Gastrocnemius medialis (tissue), 4 donors: Measurements from ENCODE around the gene HEATR5A. TPM values are rescaled to one million over a fixed set of nuclear protein-coding genes. Genes with fewer than 3 reads are reported as not detected.
"Not testable (repeated sequence)": the region's sequence is repeated elsewhere in the genome, so short reads cannot be mapped to it uniquely, and the experiment has no call there.

Source experiments
- ATAC-seq, 2 donors: fragments of 150-250 bp; one replicate each; pipeline ENCODE4 v1.9.1; 2016
- DNase-seq, 2 donors: peaks; one replicate each; pipeline ENCODE4 v3.0.0-alpha.2; 2019
- H3K27ac ChIP-seq, 4 donors: fragments of 200-600 bp; sonication (generic); 1 replicate in 1 of 4; 2 replicates in 3 of 4; pipeline ENCODE4 v1.5.1; 2016 to 2018; ENCODE audit warnings: mild to moderate bottlenecking in 2 of 4, moderate library complexity in 1 of 4
- H3K27me3 ChIP-seq, 3 donors: fragments of 200-600 bp; sonication (generic) in 2 of 3; 1 replicate in 1 of 3; 2 replicates in 2 of 3; pipeline versions ENCODE4 v1.5.1 to v1.6.0; 2016 to 2019; ENCODE audit warnings: mild to moderate bottlenecking in 1 of 3, moderate library complexity in 1 of 3
- H3K36me3 ChIP-seq, 2 donors: fragments of 200-600 bp; sonication (generic) in 1 of 2; one replicate each; pipeline ENCODE4 v1.5.1; 2017 to 2018
- H3K4me1 ChIP-seq, 2 donors: fragments of 200-600 bp; sonication (generic) in 1 of 2; one replicate each; pipeline ENCODE4 v1.5.1; 2016 to 2017; ENCODE audit warnings: mild to moderate bottlenecking in 2 of 2
- H3K4me3 ChIP-seq, 4 donors: fragments of 200-600 bp; sonication (generic) in 3 of 4; 1 replicate in 1 of 4; 2 replicates in 3 of 4; pipeline ENCODE4 v1.5.1; 2016 to 2019; ENCODE audit warnings: mild to moderate bottlenecking in 2 of 4
- H3K9me3 ChIP-seq, 3 donors: fragments of 200-600 bp; sonication (generic) in 2 of 3; 1 replicate in 1 of 3; 2 replicates in 2 of 3; pipeline ENCODE4 v1.5.1; 2016 to 2019
- CTCF ChIP-seq, 5 experiments: fragments of 450-650 bp in 3 of 5; fragments of 200-600 bp in 2 of 5; sonication (generic) in 2 of 5; IDR thresholded peaks in 4 of 5; conservative IDR thresholded peaks in 1 of 5; 1 replicate in 4 of 5; 2 replicates in 1 of 5; pipeline ENCODE4 v1.5.1; 2016 to 2019; ENCODE audit warnings: antibody characterized with exemption in 5 of 5, mild to moderate bottlenecking in 3 of 5, moderate library complexity in 3 of 5
- POLR2A ChIP-seq, 2 donors: fragments of 450-650 bp; IDR thresholded peaks; one replicate each; pipeline ENCODE4 v1.6.1; 2017; ENCODE audit warnings: antibody characterized with exemption in 2 of 2, mild to moderate bottlenecking in 2 of 2, moderate library complexity in 2 of 2
- in situ Hi-C, 4 donors: fragments of 200-750 bp; cut with MboI; loops; one replicate each; pipeline versions ENCODE4 v1.15.0 to v1.8.0; 2017; ENCODE audit warnings: low sequenced_read_pairs in 4 of 4
- intact Hi-C: fragments of 100-400 bp; cut with DNase I; formaldehyde crosslinking; loops from one replicate; pipeline ENCODE4 v1.15.1; 2023; ENCODE audit warnings: low total_unique reads
- total RNA-seq, 4 donors: library from RNA; depleted of rRNA; stranded (reverse); fragments of >200 nt; gene quantifications; one replicate each; pipeline versions ENCODE4 v1.1.0 to v1.2.3, GENCODE V29; 2016

Gene HEATR5A
- total RNA-seq, 4 donors from 2014 or later: 11.3 to 39.7 (median 19.3) TPM

- H3K4me3 ChIP-seq: no peak overlapping the region
- no peak for ATAC-seq
- intact Hi-C loops (loop anchor here (5.0 kb wide), 1 partner anchor 986 kb away; no protein-coding TSS in a partner anchor), in situ Hi-C loops (loop anchor here (25.0 kb wide), 3 partner anchors 209 to 409 kb away; no protein-coding TSS in a partner anchor)
- H3K4me1 ChIP-seq: no peaks in the 10 kb centered on the region
- no peak for DNase-seq
- H3K36me3 ChIP-seq: peaks cover 3 to 56% of the 10 kb centered on the region in 2 donors
- H3K27ac ChIP-seq: no peak overlapping the region
- H3K27me3 ChIP-seq: no peaks in the 10 kb centered on the region
- no peaks in the 10 kb centered on the region for H3K9me3 ChIP-seq
- TF ChIP-seq POLR2A (IDR thresholded peaks at IDR 0.05) (no peak), CTCF (IDR thresholded peaks at IDR 0.05 in 4 of 5, conservative IDR thresholded peaks at IDR 0.05 in 1 of 5) (no peak)
Observed at GRCh38 chr14:31371646-31372045, 48.7 kb downstream of the HEATR5A start.

- no peak overlapping the region for H3K27ac ChIP-seq
- no peaks in the 10 kb centered on the region for H3K27me3 ChIP-seq
- no peaks in the 10 kb centered on the region for H3K9me3 ChIP-seq
- in situ Hi-C loops (loop anchor here (25.0 kb wide), 3 partner anchors 201 to 401 kb away; no protein-coding TSS in a partner anchor), intact Hi-C loops (no loop called here)
- H3K4me1 ChIP-seq: peaks cover 0 to 3% of the 10 kb centered on the region in 2 donors
- ATAC-seq (no peak), DNase-seq (no peak)
- no peak overlapping the region for H3K4me3 ChIP-seq
- H3K36me3 ChIP-seq: peaks cover 0 to 24% of the 10 kb centered on the region in 2 donors
- TF ChIP-seq POLR2A (IDR thresholded peaks at IDR 0.05) (no peak), CTCF (IDR thresholded peaks at IDR 0.05 in 4 of 5, conservative IDR thresholded peaks at IDR 0.05 in 1 of 5) (no peak)
Observed at GRCh38 chr14:31363331-31364073, 56.8 kb downstream of the HEATR5A start.

- H3K9me3 ChIP-seq: no peaks in the 10 kb centered on the region
- no peak overlapping the region for H3K4me3 ChIP-seq
- intact Hi-C loops (no loop called here), in situ Hi-C loops (loop anchor here (25.0 kb wide), 3 partner anchors 200 to 400 kb away; no protein-coding TSS in a partner anchor)
- no peaks in the 10 kb centered on the region for H3K27me3 ChIP-seq
- no peak for DNase-seq
- no peak for TF ChIP-seq POLR2A (IDR thresholded peaks at IDR 0.05)
- TF ChIP-seq CTCF (IDR thresholded peaks at IDR 0.05 in 4 of 5, conservative IDR thresholded peaks at IDR 0.05 in 1 of 5): no peak
- peaks cover 0 to 28% of the 10 kb centered on the region in 2 donors for H3K36me3 ChIP-seq
- ATAC-seq: no peak
- peaks cover 0 to 3% of the 10 kb centered on the region in 2 donors for H3K4me1 ChIP-seq
- H3K27ac ChIP-seq: no peak overlapping the region
Observed at GRCh38 chr14:31362746-31363145, 57.6 kb downstream of the HEATR5A start.

- H3K27ac ChIP-seq, H3K4me1 ChIP-seq, DNase-seq, ATAC-seq, H3K9me3 ChIP-seq, intact Hi-C loops, H3K27me3 ChIP-seq, H3K4me3 ChIP-seq: not testable (repeated sequence)
- in situ Hi-C loops: loop anchor here (25.0 kb wide), 3 partner anchors 199 to 399 kb away; no protein-coding TSS in a partner anchor
- H3K36me3 ChIP-seq: peaks cover 0 to 29% of the 10 kb centered on the region in 2 donors
Observed at GRCh38 chr14:31361761-31362160, 58.6 kb downstream of the HEATR5A start.

GRCh38 chr14:31360919-31361662 is 59.3 kb downstream of the HEATR5A start:
- ATAC-seq (no peak), DNase-seq (no peak)
- TF ChIP-seq CTCF (IDR thresholded peaks at IDR 0.05 in 4 of 5, conservative IDR thresholded peaks at IDR 0.05 in 1 of 5) (no peak), POLR2A (IDR thresholded peaks at IDR 0.05) (no peak)
- peaks cover 0 to 29% of the 10 kb centered on the region in 2 donors for H3K36me3 ChIP-seq
- in situ Hi-C loops (loop anchor here (25.0 kb wide), 3 partner anchors 199 to 399 kb away; no protein-coding TSS in a partner anchor), intact Hi-C loops (no loop called here)
- no peak overlapping the region for H3K4me3 ChIP-seq
- no peaks in the 10 kb centered on the region for H3K9me3 ChIP-seq
- H3K27me3 ChIP-seq: no peaks in the 10 kb centered on the region
- peaks cover 0 to 3% of the 10 kb centered on the region in 2 donors for H3K4me1 ChIP-seq
- H3K27ac ChIP-seq: no peak overlapping the region
